HepG2 (cell line): ENCODE results near the gene ACSM5. TPM values are rescaled to one million over a fixed set of nuclear protein-coding genes. Genes with fewer than 3 reads are reported as not detected.
A peak's percentile ranks its signal among the peaks of the same experiment; 100 is the strongest.

Experiments used
- AHDC1 ChIP-seq: sonication (generic); formaldehyde crosslinking; IDR thresholded peaks from 2 replicates; pipeline ENCODE4 v1.5.1; 2020; ENCODE audit warnings: mild to moderate bottlenecking, missing genetic modification reagents, borderline replicate concordance
- GABPB1 ChIP-seq: IDR thresholded peaks from 2 replicates; pipeline ENCODE4 v1.6.1; 2016; ENCODE audit warnings: mild to moderate bottlenecking, missing genetic modification reagents, moderate library complexity, missing compliant biosample characterization
- GATAD2A ChIP-seq: IDR thresholded peaks from 2 replicates; pipeline ENCODE4 v1.6.1; 2016
- KLF12 ChIP-seq: sonication (generic); formaldehyde crosslinking; IDR thresholded peaks from 2 replicates; pipeline ENCODE4 v1.4.0; 2020; ENCODE audit warnings: missing genetic modification reagents, borderline replicate concordance
- MIER2 ChIP-seq: IDR thresholded peaks from 2 replicates; pipeline ENCODE4 v1.6.1; 2016; ENCODE audit warnings: missing biosample characterization, missing genetic modification reagents
- POGZ ChIP-seq: sonication (generic); formaldehyde crosslinking; IDR thresholded peaks from 2 replicates; pipeline ENCODE4 v1.4.0; 2020; ENCODE audit warnings: mild to moderate bottlenecking, missing genetic modification reagents
- ZBTB21 ChIP-seq: sonication (generic); formaldehyde crosslinking; IDR thresholded peaks from 2 replicates; pipeline ENCODE4 v1.4.0; 2020; ENCODE audit warnings: missing genetic modification reagents
- ZNF263 ChIP-seq: sonication (generic); formaldehyde crosslinking; IDR thresholded peaks from 2 replicates; pipeline ENCODE4 v1.4.0; 2020; ENCODE audit warnings: missing genetic modification reagents
- ZNF350 ChIP-seq: sonication (generic); formaldehyde crosslinking; IDR thresholded peaks from 2 replicates; pipeline ENCODE4 v1.4.0; 2020; ENCODE audit warnings: mild to moderate bottlenecking, low read depth, missing genetic modification reagents, borderline replicate concordance
- ZNF674 ChIP-seq: sonication (generic); formaldehyde crosslinking; IDR thresholded peaks from 2 replicates; pipeline ENCODE4 v1.5.0; 2020; ENCODE audit warnings: low read depth, mild to moderate bottlenecking, missing genetic modification reagents
- ZSCAN9 ChIP-seq: IDR thresholded peaks from 2 replicates; pipeline ENCODE4 v1.6.1; 2016; ENCODE audit warnings: borderline replicate concordance
- polyA plus RNA-seq, 8 experiments: library from polyadenylated mRNA; depleted of rRNA in 3 of 8; stranded (reverse) in 7 of 8; unstranded in 1 of 8; fragments of >200 nt; fragmentation: Illumina TruSeq in 4 of 8; extraction: Trizol in 4 of 8; gene quantifications; 2 replicates each; pipeline versions ENCODE4 v1.2.1 to v1.2.3, GENCODE V29; 2011 to 2016; ENCODE audit warnings: low read depth in 4 of 8, missing spikeins in 1 of 8, mixed read lengths in 1 of 8; ENCODE audit not compliant: insufficient read depth in 1 of 8
- total RNA-seq, 5 experiments: library from RNA; depleted of rRNA; stranded (reverse); fragments of >200 nt; fragmentation: Illumina TruSeq; extraction: Trizol; gene quantifications; 2 replicates each; pipeline ENCODE4 v1.2.3, GENCODE V29; 2016; ENCODE audit warnings: low read depth in 1 of 5
- TF ChIP-seq, protein P1 (sequence below): sonication (generic); formaldehyde crosslinking; IDR thresholded peaks from 2 replicates; pipeline ENCODE4 v1.4.0; 2020; ENCODE audit warnings: missing genetic modification reagents, borderline replicate concordance
- TF ChIP-seq, protein P2 (sequence below): fragments of 450-650 bp; IDR thresholded peaks from 2 replicates; pipeline ENCODE4 v1.6.1; 2016
- TF ChIP-seq, protein P3 (sequence below): sonication (generic); formaldehyde crosslinking; IDR thresholded peaks from 2 replicates; pipeline ENCODE4 v1.4.0; 2020; ENCODE audit warnings: missing genetic modification reagents, mild to moderate bottlenecking, borderline replicate concordance

Gene ACSM5
- total and polyA plus RNA-seq, 2 of the 13 experiments (the other 11 are each of a cell fraction or from before 2014, with no cell fraction given): 9.1 to 15.0 TPM

DNA sequence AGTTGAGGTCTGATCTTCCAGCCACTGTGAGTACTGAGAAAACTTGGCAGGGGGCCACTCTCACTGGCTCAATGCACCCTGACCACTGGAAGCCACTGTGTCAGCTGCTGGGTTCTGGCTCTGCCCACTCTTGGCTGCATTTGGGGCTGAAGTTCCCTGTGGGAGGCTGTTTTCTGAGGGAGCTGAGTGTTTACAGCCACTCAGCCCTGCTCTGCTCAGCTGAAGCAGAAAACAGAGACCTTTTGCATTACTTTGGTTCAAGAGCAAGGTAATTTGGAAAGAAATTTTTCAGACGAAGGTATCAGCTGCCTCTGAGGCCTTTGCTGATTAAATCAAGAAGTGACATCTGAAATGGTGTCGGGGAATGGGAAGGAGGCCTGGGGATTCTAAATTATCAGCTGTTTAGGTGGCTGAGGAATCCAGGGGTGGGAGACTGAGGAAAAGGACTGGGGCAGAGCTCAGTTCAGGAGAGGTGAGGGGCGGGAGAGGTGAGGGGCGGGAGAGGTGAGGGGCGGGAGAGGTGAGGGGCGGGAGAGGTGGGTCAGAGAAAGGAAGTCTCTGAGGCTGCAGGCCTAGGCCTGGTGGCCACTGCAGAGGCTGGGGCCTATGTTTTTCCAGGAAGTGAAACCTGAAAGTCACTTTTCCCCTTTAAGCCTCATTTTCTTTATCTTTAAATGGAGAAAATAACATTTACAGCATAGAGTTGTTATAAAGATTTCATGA is at the start of gene ACSM5 (continued):
- TF ChIP-seq, protein P1, sequence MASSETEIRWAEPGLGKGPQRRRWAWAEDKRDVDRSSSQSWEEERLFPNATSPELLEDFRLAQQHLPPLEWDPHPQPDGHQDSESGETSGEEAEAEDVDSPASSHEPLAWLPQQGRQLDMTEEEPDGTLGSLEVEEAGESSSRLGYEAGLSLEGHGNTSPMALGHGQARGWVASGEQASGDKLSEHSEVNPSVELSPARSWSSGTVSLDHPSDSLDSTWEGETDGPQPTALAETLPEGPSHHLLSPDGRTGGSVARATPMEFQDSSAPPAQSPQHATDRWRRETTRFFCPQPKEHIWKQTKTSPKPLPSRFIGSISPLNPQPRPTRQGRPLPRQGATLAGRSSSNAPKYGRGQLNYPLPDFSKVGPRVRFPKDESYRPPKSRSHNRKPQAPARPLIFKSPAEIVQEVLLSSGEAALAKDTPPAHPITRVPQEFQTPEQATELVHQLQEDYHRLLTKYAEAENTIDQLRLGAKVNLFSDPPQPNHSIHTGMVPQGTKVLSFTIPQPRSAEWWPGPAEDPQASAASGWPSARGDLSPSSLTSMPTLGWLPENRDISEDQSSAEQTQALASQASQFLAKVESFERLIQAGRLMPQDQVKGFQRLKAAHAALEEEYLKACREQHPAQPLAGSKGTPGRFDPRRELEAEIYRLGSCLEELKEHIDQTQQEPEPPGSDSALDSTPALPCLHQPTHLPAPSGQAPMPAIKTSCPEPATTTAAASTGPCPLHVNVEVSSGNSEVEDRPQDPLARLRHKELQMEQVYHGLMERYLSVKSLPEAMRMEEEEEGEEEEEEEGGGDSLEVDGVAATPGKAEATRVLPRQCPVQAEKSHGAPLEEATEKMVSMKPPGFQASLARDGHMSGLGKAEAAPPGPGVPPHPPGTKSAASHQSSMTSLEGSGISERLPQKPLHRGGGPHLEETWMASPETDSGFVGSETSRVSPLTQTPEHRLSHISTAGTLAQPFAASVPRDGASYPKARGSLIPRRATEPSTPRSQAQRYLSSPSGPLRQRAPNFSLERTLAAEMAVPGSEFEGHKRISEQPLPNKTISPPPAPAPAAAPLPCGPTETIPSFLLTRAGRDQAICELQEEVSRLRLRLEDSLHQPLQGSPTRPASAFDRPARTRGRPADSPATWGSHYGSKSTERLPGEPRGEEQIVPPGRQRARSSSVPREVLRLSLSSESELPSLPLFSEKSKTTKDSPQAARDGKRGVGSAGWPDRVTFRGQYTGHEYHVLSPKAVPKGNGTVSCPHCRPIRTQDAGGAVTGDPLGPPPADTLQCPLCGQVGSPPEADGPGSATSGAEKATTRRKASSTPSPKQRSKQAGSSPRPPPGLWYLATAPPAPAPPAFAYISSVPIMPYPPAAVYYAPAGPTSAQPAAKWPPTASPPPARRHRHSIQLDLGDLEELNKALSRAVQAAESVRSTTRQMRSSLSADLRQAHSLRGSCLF (CRISPR knock-in tag): no peak
- TF ChIP-seq, protein P2, sequence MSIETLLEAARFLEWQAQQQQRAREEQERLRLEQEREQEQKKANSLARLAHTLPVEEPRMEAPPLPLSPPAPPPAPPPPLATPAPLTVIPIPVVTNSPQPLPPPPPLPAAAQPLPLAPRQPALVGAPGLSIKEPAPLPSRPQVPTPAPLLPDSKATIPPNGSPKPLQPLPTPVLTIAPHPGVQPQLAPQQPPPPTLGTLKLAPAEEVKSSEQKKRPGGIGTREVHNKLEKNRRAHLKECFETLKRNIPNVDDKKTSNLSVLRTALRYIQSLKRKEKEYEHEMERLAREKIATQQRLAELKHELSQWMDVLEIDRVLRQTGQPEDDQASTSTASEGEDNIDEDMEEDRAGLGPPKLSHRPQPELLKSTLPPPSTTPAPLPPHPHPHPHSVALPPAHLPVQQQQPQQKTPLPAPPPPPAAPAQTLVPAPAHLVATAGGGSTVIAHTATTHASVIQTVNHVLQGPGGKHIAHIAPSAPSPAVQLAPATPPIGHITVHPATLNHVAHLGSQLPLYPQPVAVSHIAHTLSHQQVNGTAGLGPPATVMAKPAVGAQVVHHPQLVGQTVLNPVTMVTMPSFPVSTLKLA: no peak
- TF ChIP-seq ZBTB21 (CRISPR knock-in tag) (no peak), MIER2 (CRISPR knock-in tag) (peak; percentile 32; the same call in 1 of the 2 replicates), ZNF263 (0 out of 2 replicates have a peak, but pooled peaks have one; percentile 24), AHDC1 (CRISPR knock-in tag) (0 out of 2 replicates have a peak, but pooled peaks have one; percentile 21), ZSCAN9 (CRISPR knock-in tag) (0 out of 2 replicates have a peak, but pooled peaks have one; percentile 25), ZNF350 (CRISPR knock-in tag) (no peak), POGZ (0 out of 2 replicates have a peak, but pooled peaks have one; percentile 10), ZNF674 (no peak), GABPB1 (peak; percentile 28; the same call in 1 of the 2 replicates), GATAD2A (peak; percentile 60), KLF12 (no peak)
- TF ChIP-seq, protein P3, sequence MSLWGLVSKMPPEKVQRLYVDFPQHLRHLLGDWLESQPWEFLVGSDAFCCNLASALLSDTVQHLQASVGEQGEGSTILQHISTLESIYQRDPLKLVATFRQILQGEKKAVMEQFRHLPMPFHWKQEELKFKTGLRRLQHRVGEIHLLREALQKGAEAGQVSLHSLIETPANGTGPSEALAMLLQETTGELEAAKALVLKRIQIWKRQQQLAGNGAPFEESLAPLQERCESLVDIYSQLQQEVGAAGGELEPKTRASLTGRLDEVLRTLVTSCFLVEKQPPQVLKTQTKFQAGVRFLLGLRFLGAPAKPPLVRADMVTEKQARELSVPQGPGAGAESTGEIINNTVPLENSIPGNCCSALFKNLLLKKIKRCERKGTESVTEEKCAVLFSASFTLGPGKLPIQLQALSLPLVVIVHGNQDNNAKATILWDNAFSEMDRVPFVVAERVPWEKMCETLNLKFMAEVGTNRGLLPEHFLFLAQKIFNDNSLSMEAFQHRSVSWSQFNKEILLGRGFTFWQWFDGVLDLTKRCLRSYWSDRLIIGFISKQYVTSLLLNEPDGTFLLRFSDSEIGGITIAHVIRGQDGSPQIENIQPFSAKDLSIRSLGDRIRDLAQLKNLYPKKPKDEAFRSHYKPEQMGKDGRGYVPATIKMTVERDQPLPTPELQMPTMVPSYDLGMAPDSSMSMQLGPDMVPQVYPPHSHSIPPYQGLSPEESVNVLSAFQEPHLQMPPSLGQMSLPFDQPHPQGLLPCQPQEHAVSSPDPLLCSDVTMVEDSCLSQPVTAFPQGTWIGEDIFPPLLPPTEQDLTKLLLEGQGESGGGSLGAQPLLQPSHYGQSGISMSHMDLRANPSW: 0 out of 2 replicates have a peak, but pooled peaks have one; percentile 31
